Stomach smooth muscle (tissue), 2 donors: ENCODE measurements around the gene KLF16.

Experiments
- H3K27ac ChIP-seq: one replicate; pipeline ENCODE4 v1.7.0; 2013; ENCODE audit warnings: mild to moderate bottlenecking, low read length, inconsistent platforms
- H3K27me3 ChIP-seq, 2 donors: one replicate each; pipeline ENCODE4 v1.7.0; 2013; ENCODE audit warnings: low read length in 2 of 2; ENCODE audit not compliant: insufficient read depth in 2 of 2, control insufficient read depth in 1 of 2
- H3K36me3 ChIP-seq, 2 donors: one replicate each; pipeline ENCODE4 v1.7.0; 2013; ENCODE audit warnings: low read length in 2 of 2; ENCODE audit not compliant: control insufficient read depth in 2 of 2, insufficient read depth in 2 of 2
- H3K4me1 ChIP-seq: one replicate; pipeline ENCODE4 v1.7.0; 2013; ENCODE audit warnings: low read length; ENCODE audit not compliant: control insufficient read depth, insufficient read depth
- H3K4me3 ChIP-seq, 2 donors: one replicate each; pipeline ENCODE4 v1.7.0; 2013; ENCODE audit warnings: low read length in 2 of 2
- H3K9ac ChIP-seq, 2 donors: one replicate each; pipeline ENCODE4 v1.7.0; 2013; ENCODE audit warnings: low read length in 2 of 2, mild to moderate bottlenecking in 1 of 2
- H3K9me3 ChIP-seq, 2 donors: one replicate each; pipeline ENCODE4 v1.7.0; 2013; ENCODE audit warnings: low read length in 2 of 2; ENCODE audit not compliant: control insufficient read depth in 2 of 2
- donor health status: healthy.
- donor health status: Pancreatic carcinoma.

KLF16 gene

GRCh38 chr19:1867349-1867724 is 4.0 kb upstream of the KLF16 start:
- no peaks in the 10 kb centered on the region for H3K27me3 ChIP-seq
- H3K36me3 ChIP-seq = no peaks in the 10 kb centered on the region
- H3K9ac ChIP-seq = no peak overlapping the region
- no peak overlapping the region for H3K27ac ChIP-seq
- no peaks in the 10 kb centered on the region for H3K9me3 ChIP-seq
- H3K4me1 ChIP-seq = peaks cover 12% of the 10 kb centered on the region
- H3K4me3 ChIP-seq = no peak overlapping the region

DNA sequence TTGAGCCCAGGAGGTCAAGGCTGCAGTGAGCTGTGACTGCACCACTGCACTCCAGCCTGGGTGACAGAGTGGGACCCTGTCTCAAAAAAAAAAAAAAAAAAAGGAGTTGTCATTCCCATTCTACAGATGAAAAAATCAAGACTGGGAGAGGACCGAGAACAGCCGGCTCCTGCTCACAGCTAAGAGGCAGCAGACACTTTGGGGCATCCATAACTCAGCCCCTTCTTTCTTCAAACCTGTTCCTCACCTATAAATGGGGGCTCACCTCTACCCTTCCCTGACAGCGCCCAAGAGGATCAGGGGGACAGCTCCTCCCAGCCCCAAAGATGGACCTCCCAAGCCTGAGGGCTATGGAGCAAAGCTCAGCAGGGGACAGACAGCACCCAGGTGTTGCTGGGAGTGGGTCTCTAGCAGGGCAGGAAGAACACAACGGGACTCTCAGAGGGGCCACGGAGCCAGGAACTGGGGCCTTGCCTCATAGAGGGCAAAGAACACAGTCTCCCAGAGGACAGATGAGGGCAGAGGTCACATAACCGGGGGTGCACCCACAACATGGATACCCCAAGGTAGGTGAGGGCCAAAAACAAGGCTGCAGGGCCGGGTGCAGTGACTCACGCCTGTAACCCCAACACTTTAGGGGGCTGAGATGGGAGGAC is 3.4 kb upstream of the KLF16 start:
- no peaks in the 10 kb centered on the region for H3K36me3 ChIP-seq

DNA sequence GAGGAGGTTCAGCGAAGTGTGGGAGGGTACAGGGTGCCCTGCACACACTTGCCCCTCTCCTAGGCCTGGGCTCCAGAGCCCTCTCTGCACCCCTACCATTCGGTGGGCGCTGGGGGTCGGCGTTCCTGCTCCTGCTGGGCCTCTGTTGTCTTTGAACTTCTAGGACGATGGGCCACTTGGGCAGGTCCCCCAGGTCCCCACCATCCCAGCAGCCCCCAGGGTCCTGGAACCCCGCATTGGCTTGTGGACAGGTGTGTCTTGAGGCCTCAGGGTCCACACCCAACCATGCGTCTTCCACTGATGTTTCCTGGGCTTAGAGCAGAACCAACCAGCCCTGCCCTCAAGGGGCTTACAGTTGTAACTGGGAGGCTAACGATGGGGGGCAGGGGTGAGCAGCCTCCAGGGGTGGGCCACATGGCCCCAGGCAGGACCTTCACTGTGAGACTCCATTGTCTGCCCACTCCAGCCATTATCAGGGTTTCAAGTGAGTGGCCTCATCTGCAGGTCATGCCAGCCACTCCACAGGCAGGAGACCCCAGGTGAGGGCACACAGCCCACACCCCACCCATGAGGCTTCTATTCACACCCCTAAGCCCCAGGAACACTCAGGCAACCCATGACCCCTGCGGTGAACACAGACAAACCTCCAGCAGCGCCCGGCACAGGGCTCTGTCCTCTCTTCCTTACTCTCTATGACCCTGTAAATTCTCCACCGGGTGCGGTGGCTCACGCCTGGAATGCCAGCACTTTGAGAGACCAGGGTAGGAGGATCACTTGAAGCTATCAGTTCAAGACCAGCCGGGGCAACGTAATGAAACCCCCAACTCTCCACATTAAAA is 2.0 kb upstream of the KLF16 start:
- Histone ChIP-seq H3K36me3 (no peaks in the 10 kb centered on the region), H3K9ac (peak overlapping the region; percentile 36 to 74), H3K4me3 (peak overlapping the region in 1 of 2 donors; percentile 29), H3K27me3 (peaks cover 1 to 10% of the 10 kb centered on the region in 2 donors), H3K27ac (peak overlapping the region; percentile 49), H3K9me3 (no peaks in the 10 kb centered on the region), H3K4me1 (peaks cover 30% of the 10 kb centered on the region)

More for the DNA sequence above, 3.4 kb upstream of the KLF16 start:
- H3K27ac ChIP-seq = no peak overlapping the region
- H3K4me1 ChIP-seq = peaks cover 17% of the 10 kb centered on the region
- no peak overlapping the region for H3K4me3 ChIP-seq
- no peaks in the 10 kb centered on the region for H3K9me3 ChIP-seq
- no peak overlapping the region for H3K9ac ChIP-seq
- H3K27me3 ChIP-seq = no peaks in the 10 kb centered on the region

DNA sequence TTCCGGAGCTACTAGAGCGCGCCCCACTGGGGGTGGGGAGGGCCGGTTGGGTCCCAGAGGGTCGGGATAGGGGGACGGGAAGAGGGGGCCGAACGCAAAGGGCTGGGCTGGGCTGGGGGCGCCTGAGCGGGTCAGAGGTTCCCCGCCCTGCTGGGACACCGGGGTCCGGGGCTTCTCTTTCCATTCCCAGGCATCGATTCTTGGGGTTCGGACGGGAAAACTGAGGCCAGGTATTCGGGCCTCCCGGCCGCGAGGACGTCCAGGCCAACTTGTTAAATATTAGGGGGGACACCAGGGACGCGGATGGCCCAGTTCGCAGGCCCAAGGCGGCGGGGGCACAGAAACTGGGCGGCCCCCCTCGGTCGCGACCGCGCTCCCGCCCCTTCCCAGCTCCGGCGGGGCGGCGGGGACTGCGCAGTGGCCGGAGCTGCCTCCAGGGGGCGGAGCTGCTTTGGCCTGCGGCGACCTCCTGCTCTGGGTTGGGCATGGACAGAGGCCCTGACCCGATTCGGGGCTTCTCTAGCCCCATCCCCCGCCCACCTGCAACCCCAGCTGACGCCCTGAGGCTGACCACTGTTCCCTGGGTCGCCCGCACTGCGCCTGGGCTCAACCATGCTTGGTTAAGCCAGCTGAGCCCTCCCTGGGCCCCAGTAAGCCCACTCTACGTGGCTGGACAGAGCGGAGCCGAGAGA is 1.2 kb upstream of the KLF16 start:
- Histone ChIP-seq H3K4me3 (peak overlapping the region; percentile 50 to 78), H3K27ac (peak overlapping the region; percentile 49), H3K9ac (peak overlapping the region; percentile 36 to 74), H3K27me3 (peaks cover 2 to 11% of the 10 kb centered on the region in 2 donors), H3K9me3 (no peaks in the 10 kb centered on the region), H3K4me1 (peaks cover 34% of the 10 kb centered on the region), H3K36me3 (no peaks in the 10 kb centered on the region)

- peak overlapping the region; percentile 50 to 78 for H3K4me3 ChIP-seq
- H3K9me3 ChIP-seq = no peaks in the 10 kb centered on the region
- H3K36me3 ChIP-seq = no peaks in the 10 kb centered on the region
- peaks cover 37% of the 10 kb centered on the region for H3K4me1 ChIP-seq
- H3K27me3 ChIP-seq = peaks cover 2 to 16% of the 10 kb centered on the region in 2 donors
- H3K9ac ChIP-seq = peak overlapping the region; percentile 36 to 74
- peak overlapping the region; percentile 49 for H3K27ac ChIP-seq
Observed at GRCh38 chr19:1863638-1864479, 480 bp upstream of the KLF16 start.

DNA sequence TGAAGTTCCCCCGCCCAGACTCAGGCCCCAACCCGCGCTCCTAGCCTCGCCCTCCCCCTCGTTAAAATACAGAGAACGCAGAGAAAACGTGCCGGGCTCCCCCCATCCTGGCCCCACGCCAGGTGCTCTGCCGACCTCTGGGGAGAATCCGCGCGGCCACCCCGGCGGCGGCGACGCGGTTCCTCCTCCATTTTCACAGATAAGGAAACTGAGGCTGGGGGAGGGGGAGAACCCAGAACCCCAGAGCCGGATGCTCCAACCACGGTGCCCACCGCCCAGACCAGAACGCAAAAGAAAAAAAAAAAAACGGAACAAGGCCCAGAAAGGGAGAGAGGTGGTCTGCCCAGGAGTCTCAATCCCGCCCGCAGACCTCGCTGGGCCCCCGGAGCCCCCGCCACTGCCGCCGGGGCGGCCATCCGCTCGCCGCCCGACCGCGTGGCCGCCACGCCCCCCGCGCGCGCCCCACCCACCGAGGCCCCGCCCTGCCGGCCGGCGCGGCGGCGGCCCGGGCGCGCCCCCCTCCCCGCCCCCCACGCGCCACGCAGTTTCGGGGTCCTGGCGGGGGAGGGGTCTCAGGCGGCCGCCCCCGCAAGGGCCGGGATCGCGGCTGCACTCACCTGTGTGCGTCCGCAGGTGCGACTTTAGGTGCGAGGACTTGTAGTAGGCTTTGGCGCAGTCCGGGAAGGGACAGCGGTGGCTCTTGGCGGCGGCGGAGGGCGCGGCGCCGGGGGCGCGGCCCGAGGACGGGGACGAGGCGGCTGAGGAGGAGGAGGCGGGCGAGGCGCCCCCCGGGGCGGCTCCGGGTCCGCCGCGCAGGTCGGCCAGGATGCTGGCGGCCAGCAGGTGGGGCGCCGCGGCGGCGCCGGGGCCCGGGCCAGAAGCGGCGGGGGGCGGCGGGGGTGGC is 703 bp downstream of the KLF16 start:
- Histone ChIP-seq H3K4me1 (peaks cover 44% of the 10 kb centered on the region), H3K36me3 (no peaks in the 10 kb centered on the region), H3K4me3 (peak overlapping the region; percentile 46 to 76), H3K9me3 (no peaks in the 10 kb centered on the region), H3K27me3 (peaks cover 2 to 19% of the 10 kb centered on the region in 2 donors), H3K27ac (no peak overlapping the region), H3K9ac (peak overlapping the region in 1 of 2 donors; percentile 19)

DNA sequence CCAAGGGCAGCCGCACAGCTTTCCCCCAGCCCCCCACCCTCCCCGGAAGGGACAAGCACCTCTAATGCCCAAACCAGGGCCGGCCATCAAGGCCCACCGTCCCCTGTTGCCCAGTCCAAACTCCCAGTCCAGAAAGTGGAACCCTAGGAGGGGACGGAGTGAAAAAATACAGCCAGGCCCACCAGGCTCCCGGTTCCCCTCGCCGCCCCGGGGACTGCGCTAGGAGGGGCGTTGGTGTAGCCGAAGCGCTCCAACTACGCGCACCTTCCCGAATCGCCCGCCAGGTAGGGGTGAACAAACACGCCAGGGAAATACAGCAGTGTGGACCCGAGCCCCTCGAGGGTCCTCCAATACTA is 1.3 kb downstream of the KLF16 start:
- no peaks in the 10 kb centered on the region for H3K9me3 ChIP-seq
- H3K4me1 ChIP-seq = peaks cover 48% of the 10 kb centered on the region
- no peak overlapping the region for H3K27ac ChIP-seq
- peaks cover 2 to 24% of the 10 kb centered on the region in 2 donors for H3K27me3 ChIP-seq
- no peaks in the 10 kb centered on the region for H3K36me3 ChIP-seq
- peak overlapping the region; percentile 40 to 76 for H3K4me3 ChIP-seq
- peak overlapping the region in 1 of 2 donors; percentile 19 for H3K9ac ChIP-seq

- no peaks in the 10 kb centered on the region for H3K36me3 ChIP-seq
- H3K27ac ChIP-seq = no peak overlapping the region
- H3K9ac ChIP-seq = peak overlapping the region in 1 of 2 donors; percentile 19
- peaks cover 51% of the 10 kb centered on the region for H3K4me1 ChIP-seq
- no peaks in the 10 kb centered on the region for H3K9me3 ChIP-seq
- peak overlapping the region; percentile 3 to 40 for H3K4me3 ChIP-seq
- peaks cover 2 to 25% of the 10 kb centered on the region in 2 donors for H3K27me3 ChIP-seq
Observed at GRCh38 chr19:1861599-1862031, 1.8 kb downstream of the KLF16 start.

GRCh38 chr19:1860821-1861598 is 2.4 kb downstream of the KLF16 start:
- H3K36me3 ChIP-seq = no peaks in the 10 kb centered on the region
- peak overlapping the region in 1 of 2 donors; percentile 3 for H3K4me3 ChIP-seq
- no peak overlapping the region for H3K27ac ChIP-seq
- no peaks in the 10 kb centered on the region for H3K9me3 ChIP-seq
- peaks cover 5 to 31% of the 10 kb centered on the region in 2 donors for H3K27me3 ChIP-seq
- H3K9ac ChIP-seq = no peak overlapping the region
- peaks cover 57% of the 10 kb centered on the region for H3K4me1 ChIP-seq
